HL-60/S4 treated with retinoic acid at 250 ng/mL for 4 days and 3 days (cell line): ENCODE results near the gene TRIM15.
"Not testable (repeated sequence)": the region's sequence is repeated elsewhere in the genome, so short reads cannot be mapped to it uniquely, and the experiment has no call there.

Experiments
- in situ Hi-C: fragments of 300-500 bp; cut with MboI; formaldehyde crosslinking; loops from 2 replicates; pipeline ENCODE4 v1.7.0; 2022; ENCODE audit warnings: low sequenced_read_pairs

The TRIM15 gene

GRCh38 chr6:30163090-30163917, at the start of gene TRIM15:
Gene TRIM15, plus strand, starts transcription at chr6:30163546. Its CDS starts 139 bp downstream, at chr6:30163685.
- in situ Hi-C loops, result no loop called here

- in situ Hi-C loops, result no loop called here
These were observed 49.5 kb upstream of the TRIM15 start for GRCh38 chr6:30113841-30114240.

- in situ Hi-C loops, result no loop called here
These were observed 46.6 kb upstream of the TRIM15 start for GRCh38 chr6:30116724-30117123.

GRCh38 chr6:30118691-30119090, 44.7 kb upstream of the TRIM15 start:
- in situ Hi-C loops, result not testable (repeated sequence)

- in situ Hi-C loops, result no loop called here
These were observed 41.6 kb upstream of the TRIM15 start for GRCh38 chr6:30121446-30122366.

GRCh38 chr6:30122515-30122914, 40.8 kb upstream of the TRIM15 start:
- in situ Hi-C loops, result no loop called here

- in situ Hi-C loops, result no loop called here
These were observed 35.9 kb upstream of the TRIM15 start for GRCh38 chr6:30127238-30128093.

- in situ Hi-C loops, result no loop called here
These were observed 33.8 kb upstream of the TRIM15 start for GRCh38 chr6:30129265-30130178.

- in situ Hi-C loops, result no loop called here
These were observed 33.1 kb upstream of the TRIM15 start for GRCh38 chr6:30130179-30130679.

GRCh38 chr6:30130887-30131862, 32.2 kb upstream of the TRIM15 start:
- in situ Hi-C loops, result no loop called here

- in situ Hi-C loops, result no loop called here
These were observed 31.3 kb upstream of the TRIM15 start for GRCh38 chr6:30131947-30132497.

- in situ Hi-C loops, result no loop called here
These were observed 28.2 kb upstream of the TRIM15 start for GRCh38 chr6:30135147-30135546.

GRCh38 chr6:30135757-30136156, 27.6 kb upstream of the TRIM15 start, which contains the start of gene TRIM40:
Gene TRIM40, plus strand, starts transcription at chr6:30136140. Its CDS starts 897 bp downstream, at chr6:30137037.
- in situ Hi-C loops, result no loop called here

GRCh38 chr6:30136570-30137286, 26.6 kb upstream of the TRIM15 start:
- in situ Hi-C loops, result no loop called here

- in situ Hi-C loops, result not testable (repeated sequence)
These were observed 23.1 kb upstream of the TRIM15 start for GRCh38 chr6:30140240-30140639.

GRCh38 chr6:30142665-30143064, 20.7 kb upstream of the TRIM15 start:
- in situ Hi-C loops, result no loop called here

- in situ Hi-C loops, result no loop called here
These were observed 19.6 kb upstream of the TRIM15 start for GRCh38 chr6:30143780-30144179.
